IPS DF 4.7 (cell line): ENCODE data around the gene SSUH2.

Experiments
- DNase-seq: peaks from one replicate; pipeline ENCODE4 v3.0.0-alpha.2; 2013; ENCODE audit warnings: low spot score; ENCODE audit errors: extremely low read depth

SSUH2 gene

GRCh38 chr3:8610951-8611350, 33.6 kb downstream of the SSUH2 start:
- DNase-seq = no peak

- DNase-seq = no peak
Observed at GRCh38 chr3:8608791-8609467, 35.7 kb downstream of the SSUH2 start.

GRCh38 chr3:8608041-8608790, 36.4 kb downstream of the SSUH2 start:
- no peak for DNase-seq

GRCh38 chr3:8607234-8608040, 37.2 kb downstream of the SSUH2 start:
- no peak for DNase-seq

- no peak for DNase-seq
Observed at GRCh38 chr3:8606701-8607231, 37.8 kb downstream of the SSUH2 start.

- no peak for DNase-seq
Observed at GRCh38 chr3:8604988-8605387, 39.6 kb downstream of the SSUH2 start.

GRCh38 chr3:8604006-8604405, 40.6 kb downstream of the SSUH2 start:
- DNase-seq = no peak

- no peak for DNase-seq
Observed at GRCh38 chr3:8603115-8603710, 41.4 kb downstream of the SSUH2 start.

- DNase-seq = no peak
Observed at GRCh38 chr3:8600457-8600856, 44.1 kb downstream of the SSUH2 start.

- DNase-seq = no peak
Observed at GRCh38 chr3:8599146-8599545, 45.5 kb downstream of the SSUH2 start.

- DNase-seq = no peak
Observed at GRCh38 chr3:8597219-8597853, 47.3 kb downstream of the SSUH2 start.

GRCh38 chr3:8596321-8597218, 48.0 kb downstream of the SSUH2 start:
- no peak for DNase-seq

- no peak for DNase-seq
Observed at GRCh38 chr3:8595695-8596115, 48.9 kb downstream of the SSUH2 start.

- no peak for DNase-seq
Observed at GRCh38 chr3:8595252-8595651, 49.3 kb downstream of the SSUH2 start.

- no peak for DNase-seq
Observed at GRCh38 chr3:8593021-8593827, 51.4 kb downstream of the SSUH2 start.

- DNase-seq = no peak
Observed at GRCh38 chr3:8589880-8590556, 54.6 kb downstream of the SSUH2 start.

- no peak for DNase-seq
Observed at GRCh38 chr3:8584661-8585060, 59.9 kb downstream of the SSUH2 start.

GRCh38 chr3:8581806-8582445, 62.7 kb downstream of the SSUH2 start:
- DNase-seq = no peak
